Hematopoietic multipotent progenitor cell treated with erythropoietin and hydrocortisone succinate and interleukin-3 and kit ligand, for 8 days (in vitro differentiated cells): Measurements from ENCODE around the gene ZNF770.
"Not testable (repeated sequence)": the region's sequence is repeated elsewhere in the genome, so short reads cannot be mapped to it uniquely, and the experiment has no call there.

Source experiments
- DNase-seq: peaks from one replicate; pipeline ENCODE4 v3.0.0-alpha.2; 2015

The ZNF770 gene

DNA sequence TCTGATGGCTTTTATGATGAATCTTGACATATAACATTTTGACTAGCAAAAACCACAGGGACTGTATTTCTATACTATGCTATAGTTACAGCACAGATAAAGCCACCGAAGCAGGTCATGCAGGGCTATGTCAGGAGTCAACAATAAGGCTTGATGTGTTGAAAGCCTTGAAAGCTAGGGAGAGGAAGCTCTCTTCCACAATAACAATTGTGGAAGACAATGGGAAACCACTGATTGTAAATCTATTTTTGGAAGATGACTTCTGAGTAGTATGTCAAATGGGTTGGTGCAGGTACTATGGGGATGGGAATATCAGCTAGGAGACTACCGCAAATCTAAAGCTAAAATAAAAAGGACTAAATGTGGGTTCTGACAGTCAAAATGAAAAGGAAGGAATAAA, 14.6 kb downstream of the ZNF770 start:
- DNase-seq = no peak

DNA sequence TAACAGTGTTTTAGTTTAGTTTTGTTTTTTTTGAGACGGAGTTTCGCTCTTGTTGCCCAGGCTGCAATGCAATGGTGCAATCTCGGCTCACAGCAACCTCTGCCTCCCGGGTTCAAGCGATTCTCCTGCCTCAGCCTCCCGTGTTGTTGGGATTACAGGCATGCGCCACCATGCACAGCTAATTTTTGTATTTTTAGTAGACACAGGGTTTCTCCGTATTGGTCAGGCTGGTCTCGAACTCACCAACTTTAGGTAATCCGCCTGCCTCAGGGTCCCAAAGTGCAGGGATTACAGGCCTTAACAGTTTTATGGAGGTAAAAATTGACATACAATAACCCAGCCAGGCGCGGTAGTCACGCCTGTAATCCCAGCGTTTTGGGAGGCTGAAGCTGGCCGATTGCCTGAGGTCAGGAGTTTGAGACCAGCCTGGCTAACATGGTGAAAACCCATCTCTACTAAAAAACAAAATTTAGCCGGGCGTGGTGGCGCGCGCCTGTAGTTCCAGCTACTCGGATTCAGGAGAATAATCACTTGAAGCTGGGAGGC, 17.9 kb downstream of the ZNF770 start:
- DNase-seq = not testable (repeated sequence)

DNA sequence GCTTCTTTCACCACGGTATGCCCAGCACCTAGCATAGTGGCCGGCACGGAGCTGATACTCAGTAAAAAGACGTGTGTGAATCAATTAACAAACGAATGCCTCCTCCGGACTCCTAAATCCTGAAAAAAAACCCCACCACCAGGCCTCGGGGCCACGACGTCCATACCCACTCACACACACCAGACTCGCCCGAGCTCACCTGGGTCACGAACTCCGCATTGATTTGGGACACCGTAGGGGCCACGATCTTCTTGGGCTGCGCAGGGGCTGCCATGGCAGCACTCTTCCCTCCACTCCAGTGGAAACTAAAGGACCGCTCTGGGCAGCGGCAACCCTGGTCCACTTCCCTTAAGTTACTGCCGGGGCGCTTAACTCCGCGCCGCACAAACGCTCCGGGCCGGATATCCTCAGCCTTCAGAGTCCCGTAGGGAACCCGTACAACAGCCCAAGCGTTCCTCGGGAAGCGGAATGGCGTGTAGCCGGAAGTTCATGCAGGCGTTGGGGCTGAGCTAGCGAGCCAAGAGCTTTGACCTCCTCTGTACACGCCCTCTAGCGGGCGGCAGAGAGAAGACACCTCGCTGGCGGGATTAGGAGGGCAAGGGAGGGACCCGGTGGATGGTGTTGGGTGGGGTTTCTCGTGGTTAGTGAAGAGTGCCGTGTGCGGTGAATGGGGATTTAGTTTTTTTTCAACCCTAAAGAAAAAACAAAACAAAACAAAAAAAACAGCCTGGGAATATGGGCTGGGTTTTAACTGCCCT, 18.6 kb downstream of the ZNF770 start, which contains the start of gene AQR:
Gene AQR, minus strand, starts transcription at position 403 of the 758 bp plus-strand sequence. Its CDS starts 129 bp downstream, at position 274.
- DNase-seq = peak; percentile 98

DNA sequence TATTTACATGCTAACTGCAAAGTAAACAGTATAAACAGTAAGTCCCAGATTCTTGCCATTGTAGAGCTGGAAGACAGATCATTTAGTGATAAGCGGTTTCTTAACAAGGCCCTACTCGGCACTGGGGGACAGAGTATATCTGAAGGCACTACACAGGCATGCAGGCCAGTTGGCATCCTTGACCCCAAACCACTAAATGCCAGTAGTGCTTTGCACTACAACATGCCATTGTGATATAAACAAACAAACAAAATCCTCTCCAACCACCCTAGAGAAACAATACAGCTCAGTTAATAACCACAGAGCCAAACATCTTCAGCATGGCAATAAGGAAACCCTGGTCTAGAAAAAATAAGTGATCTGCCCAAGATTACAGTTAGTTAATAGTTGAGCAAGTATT, 23.8 kb downstream of the ZNF770 start:
- no peak for DNase-seq

DNA sequence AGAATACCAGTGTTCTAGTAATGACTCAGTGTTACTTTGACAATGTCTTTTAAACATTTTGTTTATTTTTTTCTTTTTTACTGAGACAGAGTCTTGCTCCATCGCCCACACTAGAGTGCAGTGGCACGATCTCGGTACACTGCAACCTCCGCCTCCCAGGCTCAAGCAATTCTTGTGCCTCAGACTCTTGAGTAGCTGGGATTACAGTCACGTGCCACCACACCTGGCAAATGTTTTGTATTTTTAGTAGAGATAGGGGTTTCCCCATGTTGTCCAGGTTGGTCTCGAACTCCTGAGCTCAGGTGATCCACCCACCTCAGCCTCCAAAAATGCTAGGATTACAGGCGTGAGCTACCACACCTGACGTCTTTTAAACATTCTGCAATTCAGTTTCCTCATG, 34.2 kb downstream of the ZNF770 start:
- DNase-seq = no peak

DNA sequence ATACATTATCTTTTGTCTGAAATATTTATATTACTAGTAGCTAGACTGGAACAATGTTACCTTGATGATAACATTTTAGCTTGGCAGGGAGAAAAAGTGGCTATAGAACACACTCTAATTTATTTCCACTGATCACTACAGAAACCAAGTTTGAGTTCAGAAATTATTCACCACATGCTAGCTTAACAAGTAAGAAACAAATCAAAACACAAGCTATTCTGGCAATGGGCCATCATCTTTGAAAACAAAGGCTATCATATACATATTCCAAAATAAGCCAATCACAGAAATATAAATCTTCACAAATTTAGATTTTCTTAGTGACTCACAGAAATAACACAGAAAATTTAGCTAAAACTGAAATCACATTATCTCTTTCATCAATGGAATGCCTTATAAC, 35.6 kb downstream of the ZNF770 start:
- no peak for DNase-seq

DNA sequence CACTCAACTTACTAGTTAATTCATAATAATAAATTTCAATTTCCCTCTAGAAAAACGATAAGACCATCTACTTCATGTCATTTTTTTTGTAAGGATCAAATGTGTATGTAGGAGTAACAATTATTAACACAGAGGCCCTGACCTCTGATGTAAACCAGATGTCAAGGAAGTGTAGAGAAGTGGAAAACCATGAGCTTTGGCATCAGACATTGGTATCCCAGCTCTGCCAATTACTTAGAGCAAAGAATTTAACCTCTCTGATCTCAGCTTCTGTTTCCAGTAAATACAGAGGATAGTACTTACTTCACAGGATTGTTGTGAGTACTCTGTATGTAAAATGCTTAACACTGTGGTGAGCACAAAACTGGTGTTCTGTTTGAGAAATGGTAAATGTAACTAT, 36.1 kb downstream of the ZNF770 start:
- no peak for DNase-seq

DNA sequence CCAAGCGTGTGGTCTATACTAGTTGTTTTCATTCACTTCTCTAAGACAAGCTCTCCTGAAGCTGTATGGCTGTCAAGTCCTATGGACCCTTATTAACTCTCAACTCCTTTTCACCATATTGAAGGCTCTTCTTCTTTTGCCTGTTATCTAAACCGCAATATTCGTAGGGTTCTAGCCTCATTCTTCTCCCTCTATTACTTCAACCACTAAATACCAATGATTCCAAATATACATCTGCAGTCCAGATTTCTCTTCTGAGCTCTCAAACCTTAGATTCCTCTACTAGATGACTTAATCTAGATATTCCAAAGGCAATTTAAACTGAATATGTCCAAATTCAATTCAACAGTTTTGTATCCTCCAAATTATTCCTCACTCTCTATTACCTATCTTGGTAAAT, 43.2 kb downstream of the ZNF770 start:
- no peak for DNase-seq

DNA sequence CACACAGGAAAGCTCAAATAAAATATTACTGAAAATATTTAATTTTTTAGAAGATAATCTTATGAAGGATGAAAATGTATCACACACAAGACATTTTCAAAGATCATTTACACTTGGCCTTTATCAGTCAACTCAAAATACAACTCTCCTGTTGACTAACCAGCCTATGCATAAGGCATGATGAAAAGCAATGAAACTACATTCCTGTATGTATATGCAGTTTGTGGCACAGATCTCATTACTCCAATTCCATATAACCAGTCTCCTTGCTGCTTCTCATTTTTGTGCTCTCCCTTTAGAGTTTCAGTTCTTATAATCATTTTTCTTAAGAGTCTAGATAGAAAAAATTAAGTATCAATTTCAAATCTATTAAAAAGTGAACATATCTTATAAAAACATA, 44.4 kb downstream of the ZNF770 start:
- DNase-seq = no peak

DNA sequence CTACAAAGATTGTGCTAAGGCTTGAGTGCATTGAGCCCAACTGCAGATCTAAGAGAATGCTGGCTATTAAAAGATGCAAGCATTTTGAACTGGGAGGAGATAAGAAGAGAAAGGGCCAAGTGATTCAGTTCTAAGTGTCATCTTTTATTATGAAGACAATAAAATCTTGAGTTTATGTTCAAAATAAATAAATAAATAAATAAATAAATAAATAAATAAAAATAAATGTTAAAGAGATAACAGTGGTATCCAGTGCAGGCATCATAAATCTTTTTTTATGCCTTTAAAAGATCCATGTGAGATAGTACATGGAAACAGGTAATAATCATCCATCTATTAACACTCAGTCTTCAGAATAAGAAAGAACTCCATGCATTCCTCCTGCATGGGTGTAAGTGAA, 44.8 kb downstream of the ZNF770 start:
- DNase-seq = not testable (repeated sequence)

DNA sequence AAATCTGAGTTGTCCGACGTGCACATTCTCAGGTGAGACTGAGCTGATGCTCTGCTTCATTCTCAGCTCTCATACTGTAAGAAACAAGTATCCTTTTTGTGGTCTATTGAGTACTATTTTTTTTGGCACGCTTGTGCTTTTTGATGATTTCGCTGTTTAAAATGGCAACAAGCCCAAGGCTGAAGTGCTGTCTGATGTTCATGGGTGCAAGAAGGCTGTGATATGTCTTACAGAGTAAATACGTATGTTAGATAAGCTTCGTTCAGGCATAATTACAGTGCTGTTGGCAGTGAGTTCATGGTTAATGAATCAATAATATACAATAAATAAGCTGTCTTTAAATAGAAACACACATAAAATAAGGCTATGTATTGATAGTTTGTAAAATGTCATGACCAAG, 45.7 kb downstream of the ZNF770 start:
- DNase-seq = no peak

DNA sequence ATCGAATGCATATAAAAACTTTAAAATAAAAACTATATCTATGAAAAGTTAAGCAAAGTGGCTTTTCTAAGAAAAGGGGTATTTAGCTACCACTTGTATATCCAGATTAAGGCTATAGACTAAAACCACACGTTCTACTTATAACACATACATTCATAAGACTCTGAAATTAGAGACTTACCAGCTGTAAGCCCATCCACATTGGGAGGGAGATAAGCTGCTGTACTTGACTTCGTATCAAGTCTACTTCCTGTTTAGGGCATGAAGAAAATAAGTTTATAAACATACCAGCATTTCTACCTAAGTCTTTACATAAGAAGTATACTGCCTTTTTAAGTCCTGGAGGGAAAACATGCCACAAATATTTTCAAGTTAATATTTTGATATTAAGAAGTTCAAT, 46.3 kb downstream of the ZNF770 start:
- DNase-seq = peak; percentile 38

DNA sequence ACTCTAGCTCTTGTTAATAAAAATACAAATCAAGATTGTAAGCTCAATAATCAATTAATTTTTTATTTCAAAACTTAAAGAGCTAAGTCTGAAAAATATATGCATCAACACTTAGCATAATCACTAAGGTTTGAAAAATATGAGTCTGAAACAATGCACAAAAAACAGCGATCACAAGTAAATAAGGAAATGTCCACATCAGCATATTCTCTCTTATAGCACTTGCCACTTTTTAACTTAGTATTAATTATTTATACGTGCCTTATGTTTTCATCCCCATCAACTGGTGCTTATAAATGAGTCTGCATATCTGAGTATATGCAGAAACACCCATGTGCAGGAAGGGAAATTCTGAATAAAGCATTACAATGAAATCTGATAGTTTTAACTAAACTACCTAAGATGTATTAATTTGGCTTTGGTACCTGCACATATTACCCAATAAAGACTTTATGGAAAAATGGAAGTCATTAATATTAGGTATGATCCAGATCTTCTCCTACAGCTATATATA, 46.8 kb downstream of the ZNF770 start:
- DNase-seq = no peak

DNA sequence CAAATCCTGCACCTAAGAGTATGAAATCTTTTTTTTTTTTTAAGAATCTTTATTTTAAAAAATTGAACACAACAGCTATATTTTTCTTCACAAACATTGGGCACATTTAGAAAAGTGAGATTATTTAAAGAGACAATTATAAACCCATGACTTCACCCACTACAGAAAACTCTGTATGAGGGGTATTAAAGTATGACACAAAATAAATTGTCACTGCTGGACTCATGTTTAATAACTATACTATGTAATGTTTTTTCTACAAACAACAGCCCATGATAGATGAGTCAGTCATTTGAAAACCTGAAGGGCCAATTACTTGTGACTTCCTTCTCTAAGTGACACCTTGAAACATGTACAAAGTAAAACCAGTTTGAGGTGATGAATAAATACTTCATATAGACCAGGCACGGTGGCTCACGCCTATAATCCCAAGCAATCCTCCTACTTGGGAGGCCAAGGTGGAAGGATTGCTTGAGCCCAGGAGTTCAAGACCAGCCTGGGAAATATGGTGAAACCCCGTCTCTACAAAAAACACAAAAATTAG, 54.6 kb downstream of the ZNF770 start:
- no peak for DNase-seq

DNA sequence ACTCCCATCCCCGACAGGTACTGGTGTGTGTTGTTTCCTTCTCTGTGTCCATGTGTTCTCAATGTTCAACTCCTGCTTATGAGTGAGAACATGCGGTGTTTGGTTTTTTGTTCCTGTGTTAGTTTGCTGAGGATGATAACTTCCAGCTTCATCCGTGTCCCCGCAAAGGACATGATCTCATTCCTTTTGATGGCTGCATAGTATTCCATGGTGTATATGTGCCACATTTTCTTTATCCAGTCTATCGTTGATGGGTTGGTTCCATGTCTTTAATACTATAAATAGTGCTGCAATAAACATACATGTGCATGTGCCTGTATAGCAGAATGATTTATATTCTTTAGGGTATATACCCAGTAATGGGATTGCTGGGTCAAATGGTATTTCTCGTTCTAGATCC, 59.7 kb downstream of the ZNF770 start:
- not testable (repeated sequence) for DNase-seq
